ENCODE data around the gene METTL26.

METTL26 gene

GRCh38 chr16:628321-629061, 7.6 kb downstream of the METTL26 start:
- DNase-seq (ENCODE audit: insufficient read length, low spot score) (no peak), FAIRE-seq (no peak)
- TF ChIP-seq POU2F2 (IDR thresholded peaks at IDR 0.05; ENCODE audit: low read depth, low read length): no peak
- TF ChIP-seq PAX5 (IDR thresholded peaks at IDR 0.05; ENCODE audit: insufficient read depth, low read length, severe bottlenecking): no peak
- no peak for TF ChIP-seq TAF1 (IDR thresholded peaks at IDR 0.05; ENCODE audit: low read depth, low read length)
- TF ChIP-seq POLR2AphosphoS5 (IDR thresholded peaks at IDR 0.05; ENCODE audit: low read depth, low read length): no peak
- no peak for TF ChIP-seq POLR2A (IDR thresholded peaks at IDR 0.05; ENCODE audit: low read depth, low read length)
- TF ChIP-seq SPI1 (IDR thresholded peaks at IDR 0.05; ENCODE audit: low read depth, low read length): no peak

GRCh38 chr16:627454-628239, 8.5 kb downstream of the METTL26 start:
- no peak for DNase-seq (ENCODE audit: insufficient read length, low spot score)
- no peak for FAIRE-seq
- TF ChIP-seq SPI1 (IDR thresholded peaks at IDR 0.05; ENCODE audit: low read depth, low read length): no peak
- no peak for TF ChIP-seq PAX5 (IDR thresholded peaks at IDR 0.05; ENCODE audit: insufficient read depth, low read length, severe bottlenecking)
- no peak for TF ChIP-seq TAF1 (IDR thresholded peaks at IDR 0.05; ENCODE audit: low read depth, low read length)
- TF ChIP-seq POU2F2 (IDR thresholded peaks at IDR 0.05; ENCODE audit: low read depth, low read length): no peak
- TF ChIP-seq POLR2A (IDR thresholded peaks at IDR 0.05; ENCODE audit: low read depth, low read length): no peak
- TF ChIP-seq POLR2AphosphoS5 (IDR thresholded peaks at IDR 0.05; ENCODE audit: low read depth, low read length): no peak

GRCh38 chr16:626787-627453, 9.2 kb downstream of the METTL26 start:
- DNase-seq (ENCODE audit: insufficient read length, low spot score) (no peak), FAIRE-seq (no peak)
- no peak for TF ChIP-seq TAF1 (IDR thresholded peaks at IDR 0.05; ENCODE audit: low read depth, low read length)
- TF ChIP-seq PAX5 (IDR thresholded peaks at IDR 0.05; ENCODE audit: insufficient read depth, low read length, severe bottlenecking): no peak
- TF ChIP-seq POU2F2 (IDR thresholded peaks at IDR 0.05; ENCODE audit: low read depth, low read length): no peak
- no peak for TF ChIP-seq SPI1 (IDR thresholded peaks at IDR 0.05; ENCODE audit: low read depth, low read length)
- no peak for TF ChIP-seq POLR2AphosphoS5 (IDR thresholded peaks at IDR 0.05; ENCODE audit: low read depth, low read length)
- TF ChIP-seq POLR2A (IDR thresholded peaks at IDR 0.05; ENCODE audit: low read depth, low read length): no peak

- FAIRE-seq (no peak), DNase-seq (ENCODE audit: insufficient read length, low spot score) (no peak)
- TF ChIP-seq TAF1 (IDR thresholded peaks at IDR 0.05; ENCODE audit: low read depth, low read length): no peak
- TF ChIP-seq SPI1 (IDR thresholded peaks at IDR 0.05; ENCODE audit: low read depth, low read length): no peak
- TF ChIP-seq POLR2A (IDR thresholded peaks at IDR 0.05; ENCODE audit: low read depth, low read length): no peak
- TF ChIP-seq POLR2AphosphoS5 (IDR thresholded peaks at IDR 0.05; ENCODE audit: low read depth, low read length): no peak
- no peak for TF ChIP-seq PAX5 (IDR thresholded peaks at IDR 0.05; ENCODE audit: insufficient read depth, low read length, severe bottlenecking)
- TF ChIP-seq POU2F2 (IDR thresholded peaks at IDR 0.05; ENCODE audit: low read depth, low read length): no peak
These were observed 9.9 kb downstream of the METTL26 start for GRCh38 chr16:625977-626765.

- TF ChIP-seq POLR2AphosphoS5 (IDR thresholded peaks at IDR 0.05; ENCODE audit: low read depth, low read length) (no peak), POLR2A (IDR thresholded peaks at IDR 0.05; ENCODE audit: low read depth, low read length) (no peak), PAX5 (IDR thresholded peaks at IDR 0.05; ENCODE audit: insufficient read depth, low read length, severe bottlenecking) (no peak), SPI1 (IDR thresholded peaks at IDR 0.05; ENCODE audit: low read depth, low read length) (no peak), POU2F2 (IDR thresholded peaks at IDR 0.05; ENCODE audit: low read depth, low read length) (no peak), TAF1 (IDR thresholded peaks at IDR 0.05; ENCODE audit: low read depth, low read length) (no peak)
- DNase-seq (ENCODE audit: insufficient read length, low spot score) (no peak), FAIRE-seq (no peak)
These were observed 10.8 kb downstream of the METTL26 start for GRCh38 chr16:625117-625976.

- DNase-seq (ENCODE audit: insufficient read length, low spot score) (no peak), FAIRE-seq (no peak)
- TF ChIP-seq POLR2A (IDR thresholded peaks at IDR 0.05; ENCODE audit: low read depth, low read length) (no peak), TAF1 (IDR thresholded peaks at IDR 0.05; ENCODE audit: low read depth, low read length) (no peak), SPI1 (IDR thresholded peaks at IDR 0.05; ENCODE audit: low read depth, low read length) (no peak), POU2F2 (IDR thresholded peaks at IDR 0.05; ENCODE audit: low read depth, low read length) (no peak), POLR2AphosphoS5 (IDR thresholded peaks at IDR 0.05; ENCODE audit: low read depth, low read length) (no peak)
These were observed 11.5 kb downstream of the METTL26 start for GRCh38 chr16:624526-625070.

GRCh38 chr16:622920-623280, 13.2 kb downstream of the METTL26 start:
- DNase-seq (ENCODE audit: insufficient read length, low spot score): no peak
- TF ChIP-seq POU2F2 (IDR thresholded peaks at IDR 0.05; ENCODE audit: low read depth, low read length) (no peak), PAX5 (IDR thresholded peaks at IDR 0.05; ENCODE audit: insufficient read depth, low read length, severe bottlenecking) (no peak), POLR2AphosphoS5 (IDR thresholded peaks at IDR 0.05; ENCODE audit: low read depth, low read length) (no peak)
- no peak for FAIRE-seq

Measured in GM12891 (cell line).